Endothelial cell of umbilical vein (primary cell): ENCODE results near the gene IGLON5. TPM values are rescaled to one million over a fixed set of nuclear protein-coding genes. Genes with fewer than 3 reads are reported as not detected.

ENCODE experiments used
- BruUV-seq: library from RNA; stranded (reverse); fragments of 400-500 nt; replicated peaks from 2 replicates; lab custom pipeline; 2021; lab: Mats Ljungman, UMichigan
- CTCF ChIA-PET: fragments of 300-600, 350-600 bp; sonication (Branson Sonifier 250); formaldehyde crosslinking; loops from one replicate; lab custom pipeline; 2021; ENCODE audit warnings: antibody characterized with exemption, inconsistent platforms; lab: Charles Lee
- POLR2A ChIA-PET: fragments of 300-600, 350-600 bp; sonication (Branson Sonifier 250); formaldehyde crosslinking; loops from one replicate; lab custom pipeline; 2021; ENCODE audit warnings: antibody characterized with exemption, inconsistent platforms; lab: Charles Lee
- DNase-seq: peaks from one replicate; pipeline ENCODE4 v3.0.0-alpha.2; 2011; ENCODE audit warnings: low read depth, low spot score
- FAIRE-seq: peaks from 2 replicates; lab custom pipeline; 2011; peaks lifted over from hg19 to GRCh38; lab: Jason Lieb, UNC
- H2AFZ ChIP-seq: 2 replicates; pipeline ENCODE4 v1.6.0; 2012; ENCODE audit warnings: low read depth, low read length, control low read depth, inconsistent platforms
- H3K27ac ChIP-seq: 2 replicates; pipeline ENCODE4 v1.5.1; 2011; ENCODE audit warnings: low read depth, mild to moderate bottlenecking, control low read depth, low read length, moderate library complexity; ENCODE audit not compliant: insufficient read depth
- H3K27me3 ChIP-seq, 2 experiments: 2 replicates each; pipeline versions ENCODE4 v1.6.0 to v1.6.1; 2011; ENCODE audit warnings: low read length in 2 of 2, mixed read lengths in 1 of 2; ENCODE audit not compliant: control insufficient read depth in 2 of 2, insufficient read depth in 2 of 2
- H3K36me3 ChIP-seq, 2 experiments: 2 replicates in 1 of 2; 3 replicates in 1 of 2; pipeline ENCODE4 v1.5.1; 2011; ENCODE audit warnings: low read length in 2 of 2, mild to moderate bottlenecking in 1 of 2, moderate library complexity in 1 of 2; ENCODE audit not compliant: control insufficient read depth in 2 of 2, insufficient read depth in 2 of 2; ENCODE audit errors: extremely low read depth in 1 of 2
- H3K4me1 ChIP-seq: 3 replicates; pipeline ENCODE4 v1.5.1; 2011; ENCODE audit warnings: mild to moderate bottlenecking, low read length; ENCODE audit not compliant: control insufficient read depth, insufficient read depth; ENCODE audit errors: extremely low read depth
- H3K4me2 ChIP-seq: 2 replicates; pipeline ENCODE4 v1.6.1; 2011; ENCODE audit warnings: low read length, control low read depth, mixed read lengths; ENCODE audit not compliant: insufficient read depth
- H3K4me3 ChIP-seq, 3 experiments: fragments of 200-600 bp in 1 of 3; sonication (generic), shearing (Covaris generic) in 1 of 3; replicated peaks in 1 of 3; 2 replicates each; pipeline ENCODE4 v1.5.1; 2011 to 2016; ENCODE audit warnings: control low read depth in 3 of 3, low read length in 3 of 3, mild to moderate bottlenecking in 2 of 3, inconsistent platforms in 1 of 3, low read depth in 1 of 3, moderate library complexity in 1 of 3; ENCODE audit not compliant: insufficient read depth in 1 of 3
- H3K79me2 ChIP-seq: 2 replicates; pipeline ENCODE4 v1.6.0; 2012; ENCODE audit warnings: low read length, inconsistent platforms; ENCODE audit not compliant: control insufficient read depth, insufficient read depth
- H3K9ac ChIP-seq: replicated peaks from 2 replicates; pipeline ENCODE3; 2011; ENCODE audit warnings: low read length, control low read depth; ENCODE audit not compliant: insufficient read depth; ENCODE audit errors: extremely low read depth
- H3K9me1 ChIP-seq: replicated peaks from 3 replicates; pipeline ENCODE4 v1.6.0; 2011; ENCODE audit warnings: mild to moderate bottlenecking, low read length; ENCODE audit not compliant: control insufficient read depth, insufficient read depth; ENCODE audit errors: extremely low read depth
- H3K9me3 ChIP-seq: replicated peaks from 2 replicates; pipeline ENCODE4 v1.5.1; 2012; ENCODE audit warnings: low read length, inconsistent platforms; ENCODE audit not compliant: control insufficient read depth, insufficient read depth
- H4K20me1 ChIP-seq: replicated peaks from 2 replicates; pipeline ENCODE3; 2011; ENCODE audit warnings: mild to moderate bottlenecking, low read length; ENCODE audit not compliant: control insufficient read depth, insufficient read depth; ENCODE audit errors: extremely low read depth
- CTCF ChIP-seq, 2 donors: IDR thresholded peaks; 1 replicate in 1 of 2; 2 replicates in 1 of 2; pipeline ENCODE4 v1.5.1; 2011; ENCODE audit warnings: low read length in 2 of 2, mild to moderate bottlenecking in 2 of 2, moderate library complexity in 2 of 2, control low read depth in 1 of 2, inconsistent platforms in 1 of 2, low read depth in 1 of 2; ENCODE audit not compliant: insufficient read depth in 1 of 2; ENCODE audit errors: extremely low read depth in 1 of 2
- FOS ChIP-seq: IDR thresholded peaks from 2 replicates; pipeline ENCODE4 v1.6.1; 2011; ENCODE audit warnings: mild to moderate bottlenecking, low read length, moderate library complexity, borderline replicate concordance; ENCODE audit not compliant: insufficient read depth
- GATA2 ChIP-seq: IDR thresholded peaks from 2 replicates; pipeline ENCODE4 v1.7.0; 2011; ENCODE audit warnings: low read depth, mild to moderate bottlenecking, moderate library complexity, mixed read lengths, low read length; ENCODE audit not compliant: insufficient read length, insufficient read depth
- MYC ChIP-seq: IDR thresholded peaks from one replicate; pipeline ENCODE4 v1.6.1; 2011; ENCODE audit warnings: mild to moderate bottlenecking, low read depth, low read length
- dilution Hi-C: fragments of 300-500 bp; cut with MboI; formaldehyde crosslinking; loops from one replicate; pipeline ENCODE4 v1.15.0; 2019; ENCODE audit warnings: low sequenced_read_pairs; ENCODE audit not compliant: extremely low pct_ligation_motif_present
- intact Hi-C: fragments of 100-400 bp; cut with micrococcal nuclease; formaldehyde crosslinking; loops from one replicate; pipeline ENCODE4 v1.10.0; 2022
- polyA plus RNA-seq, 4 experiments: library from polyadenylated mRNA; depleted of rRNA in 3 of 4; stranded (reverse) in 3 of 4; unstranded in 1 of 4; fragments of >200 nt; gene quantifications; 2 replicates each; pipeline versions ENCODE4 v1.2.1 to v1.2.3, GENCODE V29; 2011 to 2012; ENCODE audit warnings: missing spikeins in 1 of 4
- total RNA-seq: library from RNA; stranded (reverse); gene quantifications from 2 replicates; pipeline ENCODE4 v1.2.3, GENCODE V29; 2021

IGLON5 gene
- total and polyA plus RNA-seq, 2 donors (not counting 3 experiments of a cell fraction or from before 2014, with no cell fraction given): not detected

- POLR2A ChIA-PET: interaction anchor here (1.5 kb wide), 1 partner anchor 23 kb away, joined by 4 read pairs; no protein-coding TSS in a partner anchor
- H3K4me3 ChIP-seq: no peak within 1 kb of the TSS
- no peak within 1 kb of the TSS for H2AFZ ChIP-seq
- H3K9me3 ChIP-seq: no peaks in the 10 kb centered on the region
- no peak for TF ChIP-seq MYC
- TF ChIP-seq CTCF (IDR thresholded peaks at IDR 0.05; ENCODE audit: extremely low read depth in 1 of 2, insufficient read depth in 1 of 2, low read depth in 1 of 2, low read length in 2 of 2): no peak
- no peak for TF ChIP-seq FOS
- no peak for TF ChIP-seq GATA2
- intact Hi-C loops: no loop called here
- H3K4me1 ChIP-seq: peaks cover 8% of the 10 kb centered on the region
- no peaks in the 10 kb centered on the region for H3K79me2 ChIP-seq
- no peak for FAIRE-seq
- H3K9me1 ChIP-seq: no peaks in the 10 kb centered on the region
- no peak within 1 kb of the TSS for H3K4me2 ChIP-seq
- no peaks in the 10 kb centered on the region for H3K36me3 ChIP-seq
- no peak within 1 kb of the TSS for H3K9ac ChIP-seq
- dilution Hi-C loops: no loop called here
- CTCF ChIA-PET: interaction anchor here (1.1 to 1.8 kb wide), 5 partner anchors 17 to 347 kb away, joined by 3 to 6 read pairs (median 4); no protein-coding TSS in a partner anchor
- H4K20me1 ChIP-seq: no peaks in the 10 kb centered on the region
- BruUV-seq: no TSS peak
- no peak within 1 kb of the TSS for H3K27ac ChIP-seq
- no peak for DNase-seq
- no peaks in the 10 kb centered on the region for H3K27me3 ChIP-seq
Measured at GRCh38 chr19:51341976-51342580, 30.6 kb downstream of the IGLON5 start, which contains the start of gene VSIG10L. VSIG10L (minus strand) TSS chr19:51342139; CDS start chr19:51342124, 15 bp downstream.
